Measurements from ENCODE around the gene HDAC10. TPM values are rescaled to one million over a fixed set of nuclear protein-coding genes. Genes with fewer than 3 reads are reported as not detected.
A peak's percentile ranks its signal among the peaks of the same experiment; 100 is the strongest.

Gene HDAC10
- total and polyA plus RNA-seq, 2 experiments from 2014 or later = 23.8 to 30.2 TPM

GRCh38 chr22:50202130-50202666, 48.9 kb downstream of the HDAC10 start:
- H2AFZ ChIP-seq = no peak overlapping the region
- H3K79me2 ChIP-seq = peaks cover 48% of the 10 kb centered on the region
- peak overlapping the region; percentile 73 for H3K27ac ChIP-seq

GRCh38 chr22:50201191-50202129, 49.6 kb downstream of the HDAC10 start:
- Histone ChIP-seq H3K27ac (peak overlapping the region; percentile 73), H4K20me1 (ENCODE audit: insufficient read depth, poor library complexity, severe bottlenecking) (peaks cover 31% of the 10 kb centered on the region), H2AFZ (no peak overlapping the region), H3K79me2 (peaks cover 47% of the 10 kb centered on the region), H3K4me3 (peak overlapping the region; percentile 93), H3K9me2 (replicated peaks; ENCODE audit: insufficient read depth) (no peaks in the 10 kb centered on the region), H3K9me3 (ENCODE audit: low read depth) (no peaks in the 10 kb centered on the region), H3K27me3 (no peaks in the 10 kb centered on the region), H3K4me1 (ENCODE audit: insufficient read depth) (peaks cover 17% of the 10 kb centered on the region), H3K36me3 (replicated peaks; ENCODE audit: insufficient read depth, low read depth) (no peaks in the 10 kb centered on the region), H3K4me2 (peak overlapping the region; percentile 99)
- peak; percentile 68 for DNase-seq (ENCODE audit: low spot score)
- TF ChIP-seq CTCF (IDR thresholded peaks at IDR 0.05; ENCODE audit: poor library complexity) = no peak
- no peak for TF ChIP-seq EZH2phosphoT487 (IDR thresholded peaks at IDR 0.05; ENCODE audit: low read depth, severe bottlenecking, unreplicated experiment)
- TF ChIP-seq EZH2 (IDR thresholded peaks at IDR 0.05; ENCODE audit: borderline replicate concordance) = no peak
- 4% methylated on average over 83 of the region's 115 CpGs for WGBS (ENCODE audit: low lambda C conversion rate, missing lambda C conversion rate)

More at GRCh38 chr22:50202130-50202666, 48.9 kb downstream of the HDAC10 start:
- TF ChIP-seq CTCF (IDR thresholded peaks at IDR 0.05; ENCODE audit: poor library complexity) (no peak), EZH2 (IDR thresholded peaks at IDR 0.05; ENCODE audit: borderline replicate concordance) (no peak), EZH2phosphoT487 (IDR thresholded peaks at IDR 0.05; ENCODE audit: low read depth, severe bottlenecking, unreplicated experiment) (no peak)
- peak overlapping the region; percentile 99 for H3K4me2 ChIP-seq
- no peaks in the 10 kb centered on the region for H3K9me3 ChIP-seq (ENCODE audit: low read depth)
- peaks cover 17% of the 10 kb centered on the region for H3K4me1 ChIP-seq (ENCODE audit: insufficient read depth)
- peak; percentile 56 for DNase-seq (ENCODE audit: low spot score)
- H3K27me3 ChIP-seq = no peaks in the 10 kb centered on the region
- no peaks in the 10 kb centered on the region for H3K9me2 ChIP-seq (replicated peaks; ENCODE audit: insufficient read depth)
- H4K20me1 ChIP-seq (ENCODE audit: insufficient read depth, poor library complexity, severe bottlenecking) = peaks cover 31% of the 10 kb centered on the region
- WGBS (ENCODE audit: low lambda C conversion rate, missing lambda C conversion rate) = 70% methylated on average over 13 of the region's 13 CpGs
- H3K36me3 ChIP-seq (replicated peaks; ENCODE audit: insufficient read depth, low read depth) = no peaks in the 10 kb centered on the region
- peak overlapping the region; percentile 93 for H3K4me3 ChIP-seq

- peaks cover 17% of the 10 kb centered on the region for H3K4me1 ChIP-seq (ENCODE audit: insufficient read depth)
- peaks cover 31% of the 10 kb centered on the region for H4K20me1 ChIP-seq (ENCODE audit: insufficient read depth, poor library complexity, severe bottlenecking)
- no peaks in the 10 kb centered on the region for H3K9me2 ChIP-seq (replicated peaks; ENCODE audit: insufficient read depth)
- peak within 1 kb of the TSS; percentile 93 for H3K4me3 ChIP-seq
- H3K79me2 ChIP-seq = peaks cover 40% of the 10 kb centered on the region
- peak within 1 kb of the TSS; percentile 99 for H3K4me2 ChIP-seq
- TF ChIP-seq EZH2 (IDR thresholded peaks at IDR 0.05; ENCODE audit: borderline replicate concordance) (no peak), CTCF (IDR thresholded peaks at IDR 0.05; ENCODE audit: poor library complexity) (no peak), EZH2phosphoT487 (IDR thresholded peaks at IDR 0.05; ENCODE audit: low read depth, severe bottlenecking, unreplicated experiment) (no peak)
- WGBS (ENCODE audit: low lambda C conversion rate, missing lambda C conversion rate) = 1% methylated on average over 42 of the region's 105 CpGs
- peak within 1 kb of the TSS; percentile 73 for H3K27ac ChIP-seq
- H3K9me3 ChIP-seq (ENCODE audit: low read depth) = no peaks in the 10 kb centered on the region
- H3K27me3 ChIP-seq = no peaks in the 10 kb centered on the region
- H3K36me3 ChIP-seq (replicated peaks; ENCODE audit: insufficient read depth, low read depth) = no peaks in the 10 kb centered on the region
- DNase-seq (ENCODE audit: low spot score) = peak; percentile 95
- peak within 1 kb of the TSS; percentile 56 for H2AFZ ChIP-seq
Measured at GRCh38 chr22:50200461-50201190, 50.4 kb downstream of the HDAC10 start, which contains the start of gene SELENOO. SELENOO (plus strand) TSS chr22:50201011; CDS start chr22:50201037, 26 bp downstream.
